NCI-H510A (cell line): ENCODE measurements around the gene FOXK1.
"Not testable (repeated sequence)": the region's sequence is repeated elsewhere in the genome, so short reads cannot be mapped to it uniquely, and the experiment has no call there.

Experiments
- DNase-seq: peaks from one replicate; lab custom pipeline; 2025; lab: John Stamatoyannopoulos, UW

Gene FOXK1

DNA sequence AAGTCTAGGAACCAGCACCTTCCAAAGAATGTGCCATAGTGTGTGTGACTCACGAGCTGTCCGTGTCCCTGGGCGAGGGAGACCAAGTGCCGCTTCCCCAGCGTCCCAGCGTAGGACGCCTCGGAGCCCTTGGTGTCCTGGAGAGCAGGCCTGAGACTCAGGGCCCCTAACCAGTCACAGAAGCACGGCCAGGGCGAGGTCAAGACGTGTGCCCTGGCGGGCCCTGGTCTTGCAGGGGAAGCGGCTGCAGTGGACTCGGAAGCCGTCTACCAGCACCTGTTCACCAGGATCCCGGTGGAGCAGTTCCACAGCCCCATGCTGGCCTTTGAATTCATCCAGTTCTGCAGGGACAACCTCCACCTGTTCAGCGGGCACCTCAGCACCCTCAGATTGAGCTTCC, 103.9 kb downstream of the FOXK1 start:
- no peak for DNase-seq

DNA sequence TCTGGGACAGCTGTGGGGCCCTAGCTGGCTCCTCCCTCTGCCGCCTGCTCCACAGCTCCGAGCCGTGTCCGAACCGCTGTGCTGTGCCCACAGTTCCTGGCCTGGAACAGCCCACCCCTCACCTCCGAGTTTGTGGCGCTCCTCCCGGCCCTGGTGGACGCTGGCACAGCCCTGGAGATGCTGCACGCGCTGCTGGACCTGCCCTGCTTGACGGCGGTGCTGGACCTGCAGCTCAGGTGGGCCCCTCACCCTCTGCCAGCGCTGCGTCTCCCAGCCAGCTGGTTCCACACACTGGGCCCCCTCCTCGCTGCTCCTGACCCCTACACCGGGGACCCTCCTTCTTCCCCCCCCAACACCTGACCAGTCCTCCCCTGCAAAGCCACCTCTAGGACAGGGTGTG, 105.4 kb downstream of the FOXK1 start:
- DNase-seq, result no peak

GRCh38 chr7:4787947-4788626, 106.0 kb downstream of the FOXK1 start:
- DNase-seq, result no peak

DNA sequence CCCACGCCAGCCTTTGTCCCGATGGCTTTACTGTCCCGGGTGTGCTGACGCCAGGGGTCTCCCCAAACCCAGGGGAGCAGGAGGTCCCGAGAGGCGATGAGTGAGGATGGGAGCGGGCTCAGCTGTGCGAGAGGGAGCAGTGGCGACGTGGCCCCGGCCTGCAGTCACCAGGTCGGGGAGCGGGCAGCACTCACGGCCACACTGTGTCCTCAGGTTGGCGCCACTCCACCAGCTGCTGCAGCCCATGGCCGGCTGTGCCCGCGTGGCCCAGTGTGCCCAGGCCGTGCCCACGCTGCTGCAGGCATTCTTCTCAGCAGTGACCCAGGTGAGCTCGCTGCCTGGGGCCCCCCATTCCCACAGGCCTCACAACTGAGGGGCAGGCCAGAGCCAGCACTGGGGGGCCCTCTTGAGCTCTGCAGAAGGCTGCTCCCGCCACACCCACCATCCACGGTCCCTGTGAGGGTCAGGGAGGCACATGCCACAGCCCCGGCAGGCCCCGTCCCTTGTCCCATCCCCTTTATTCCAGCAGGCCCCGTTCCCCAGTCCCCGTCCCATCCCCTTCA, 106.6 kb downstream of the FOXK1 start:
- no peak for DNase-seq

DNA sequence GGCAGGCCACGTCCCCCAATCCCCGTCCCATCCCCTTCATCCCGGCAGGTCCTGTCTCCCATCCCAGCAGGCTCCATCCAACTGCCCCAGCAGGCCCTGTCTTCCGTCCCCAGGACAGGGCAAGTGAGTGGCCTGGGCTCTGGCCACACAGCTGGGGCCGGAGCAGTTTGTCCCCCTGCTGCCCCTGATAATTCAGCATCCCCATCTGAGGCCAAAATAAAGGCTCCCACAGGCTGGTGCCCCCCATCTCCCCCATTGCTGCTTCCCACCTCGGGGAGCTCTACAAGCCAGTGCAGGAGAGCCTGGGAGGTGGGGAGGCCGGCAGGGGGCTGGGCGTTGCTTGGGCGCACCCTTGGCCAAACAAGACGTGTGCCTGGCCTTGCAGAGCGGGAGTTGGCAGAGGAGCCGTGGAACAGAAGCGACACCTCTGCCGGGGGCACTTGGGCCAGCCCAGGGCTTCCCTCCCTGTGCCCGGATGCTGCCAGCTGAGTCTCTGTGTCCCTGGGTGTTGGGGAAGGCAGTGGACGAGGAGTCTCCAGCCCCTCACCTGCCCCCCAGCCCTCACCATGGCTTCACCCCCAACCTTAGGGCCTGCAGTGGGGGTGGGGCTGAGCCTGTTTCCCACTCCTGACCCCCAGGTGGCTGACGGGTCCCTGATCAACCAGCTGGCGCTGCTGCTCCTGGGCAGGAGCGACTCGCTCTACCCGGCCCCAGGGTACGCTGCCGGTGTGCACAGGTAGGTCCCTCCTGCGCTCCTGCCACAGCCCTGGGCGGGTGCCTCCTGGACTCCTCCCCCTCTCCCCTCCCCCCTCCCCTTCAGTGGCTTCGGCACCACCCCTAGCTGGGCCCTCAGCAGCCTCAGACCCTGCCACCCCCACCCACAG, 107.3 kb downstream of the FOXK1 start:
- no peak for DNase-seq

DNA sequence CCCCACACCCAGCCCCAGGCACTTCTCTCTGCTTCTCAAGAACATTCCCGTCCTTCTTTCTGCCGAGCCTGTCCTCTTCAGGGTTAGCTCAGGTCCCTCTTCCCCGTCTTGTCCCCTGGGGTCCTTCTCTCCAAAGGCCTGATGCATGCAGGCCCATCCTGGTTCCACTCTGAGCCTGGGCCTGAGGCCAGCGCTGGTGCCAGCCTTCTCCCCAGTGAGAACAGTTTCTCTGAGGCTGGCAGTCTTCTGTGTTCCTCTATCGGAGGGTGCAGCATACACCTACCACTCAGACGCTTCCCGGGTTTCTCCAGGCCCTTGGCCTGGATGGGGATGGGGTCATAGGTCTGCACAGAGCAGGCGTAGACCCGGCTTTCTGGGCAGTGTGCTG, 108.0 kb downstream of the FOXK1 start:
- DNase-seq, result no peak

- DNase-seq, result no peak
Measured at GRCh38 chr7:4790516-4790991, 108.5 kb downstream of the FOXK1 start.

- DNase-seq, result no peak
Measured at GRCh38 chr7:4791101-4791737, 109.1 kb downstream of the FOXK1 start.

DNA sequence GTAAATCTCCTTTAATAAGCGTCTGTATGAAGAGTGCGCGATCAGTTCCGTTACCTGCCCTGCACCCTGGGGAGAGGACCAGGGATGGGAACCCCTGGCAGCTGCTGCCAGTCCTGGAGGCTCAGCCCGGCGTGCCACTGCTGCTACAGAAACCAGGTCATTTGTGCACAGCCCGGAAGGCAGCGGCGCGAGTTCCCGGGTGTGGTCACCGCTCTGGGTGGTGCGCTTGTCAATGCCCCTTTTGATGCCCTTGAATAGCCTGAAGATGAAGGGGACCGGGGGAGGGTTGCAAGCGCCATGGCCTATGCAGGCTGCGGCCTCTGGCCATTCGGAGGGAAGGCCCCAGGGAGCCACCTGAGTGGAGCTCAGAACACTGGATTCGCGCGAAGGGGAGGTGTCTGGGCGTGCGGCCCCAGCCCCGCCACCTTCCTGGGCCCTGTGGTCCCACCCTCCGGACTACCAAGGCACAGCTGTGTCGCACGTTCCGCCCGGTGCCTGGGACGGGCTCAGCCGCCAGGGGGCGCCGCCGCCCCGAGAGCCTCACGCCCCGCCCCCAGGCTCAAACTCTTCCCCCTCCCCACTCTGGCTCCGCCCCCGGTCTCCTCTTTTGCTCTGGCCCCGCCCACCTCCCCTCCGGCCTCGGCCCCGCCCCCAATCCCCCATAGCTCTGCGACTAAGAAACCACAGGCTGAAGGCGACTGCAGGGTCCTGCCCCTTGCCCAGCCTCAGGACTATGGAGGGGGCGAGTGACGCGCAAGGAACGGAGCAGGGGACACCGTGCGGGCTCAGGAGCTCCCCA, 109.8 kb downstream of the FOXK1 start:
- no peak for DNase-seq

GRCh38 chr7:4792537-4793126, 110.5 kb downstream of the FOXK1 start:
- DNase-seq, result no peak

GRCh38 chr7:4793385-4793993, 111.4 kb downstream of the FOXK1 start:
- not testable (repeated sequence) for DNase-seq

DNA sequence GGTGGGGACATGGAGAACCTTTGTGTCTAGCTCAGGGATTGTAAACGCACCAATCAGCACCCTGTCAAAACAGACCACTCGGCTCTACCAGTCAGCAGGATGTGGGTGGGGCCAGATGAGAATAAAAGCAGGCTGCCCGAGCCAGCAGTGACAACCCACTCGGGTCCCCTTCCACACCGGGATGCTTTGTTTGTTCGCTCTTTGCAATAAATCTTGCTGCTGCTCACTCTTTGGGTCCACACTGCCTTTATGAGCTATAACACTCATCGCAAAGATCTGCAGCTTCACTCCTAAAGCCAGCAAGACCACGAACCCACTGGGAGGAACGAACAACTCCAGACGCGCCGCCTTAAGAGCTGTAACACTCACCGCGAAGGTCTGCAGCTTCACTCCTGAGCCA, 112.1 kb downstream of the FOXK1 start:
- not testable (repeated sequence) for DNase-seq

DNA sequence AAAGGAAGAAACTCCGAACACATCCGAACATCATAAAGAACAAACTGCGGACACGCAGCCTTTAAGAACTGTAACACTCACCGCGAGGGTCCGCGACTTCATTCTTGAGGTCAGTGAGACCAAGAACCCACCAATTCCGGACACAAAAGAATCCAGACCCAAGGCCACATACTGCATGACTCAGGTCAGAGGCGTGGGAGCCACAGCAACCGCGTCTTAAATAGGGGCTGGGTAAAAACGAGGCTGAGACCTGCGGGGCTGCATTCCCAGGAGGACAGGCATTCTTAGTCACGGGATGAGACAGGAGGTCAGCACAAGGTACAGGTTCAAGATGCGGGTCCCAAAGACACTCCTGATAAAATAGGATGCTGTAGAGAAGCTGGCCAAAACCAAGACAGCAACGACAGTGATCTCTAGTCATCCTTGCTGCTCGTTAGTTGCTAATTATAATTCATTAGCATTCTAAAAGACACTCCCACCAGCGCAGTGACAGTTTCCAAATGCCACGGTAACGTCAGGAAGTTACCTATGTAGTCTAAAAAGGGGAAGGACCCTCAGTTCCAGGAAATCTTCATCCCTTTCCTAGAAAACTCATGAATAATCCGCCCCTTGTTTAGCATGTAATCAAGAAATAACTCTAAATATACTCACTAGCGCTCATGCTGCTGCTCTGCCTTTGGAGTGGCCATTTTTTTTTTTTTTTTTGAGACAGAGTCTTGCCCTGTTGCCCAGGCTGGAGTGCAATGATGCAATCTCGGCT, 112.7 kb downstream of the FOXK1 start:
- no peak for DNase-seq

DNA sequence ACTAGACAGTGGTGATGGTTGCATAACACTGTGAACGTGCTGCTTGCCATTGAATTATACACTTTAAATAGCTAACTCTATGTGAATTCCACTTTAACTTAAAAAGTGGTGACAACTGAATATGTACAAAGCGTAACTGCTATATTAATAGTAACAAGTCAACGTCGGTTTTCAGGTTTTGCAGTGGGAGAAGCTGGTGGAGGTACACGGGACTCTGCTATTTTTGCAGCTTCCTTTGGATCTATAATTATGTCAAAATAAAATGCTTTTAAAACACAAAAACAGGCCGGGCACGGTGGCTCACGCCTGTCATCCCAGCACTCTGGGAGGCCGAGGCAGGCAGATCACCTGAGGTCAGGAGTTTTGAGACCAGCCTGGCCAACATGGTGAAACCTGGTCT, 114.4 kb downstream of the FOXK1 start:
- DNase-seq, result no peak

DNA sequence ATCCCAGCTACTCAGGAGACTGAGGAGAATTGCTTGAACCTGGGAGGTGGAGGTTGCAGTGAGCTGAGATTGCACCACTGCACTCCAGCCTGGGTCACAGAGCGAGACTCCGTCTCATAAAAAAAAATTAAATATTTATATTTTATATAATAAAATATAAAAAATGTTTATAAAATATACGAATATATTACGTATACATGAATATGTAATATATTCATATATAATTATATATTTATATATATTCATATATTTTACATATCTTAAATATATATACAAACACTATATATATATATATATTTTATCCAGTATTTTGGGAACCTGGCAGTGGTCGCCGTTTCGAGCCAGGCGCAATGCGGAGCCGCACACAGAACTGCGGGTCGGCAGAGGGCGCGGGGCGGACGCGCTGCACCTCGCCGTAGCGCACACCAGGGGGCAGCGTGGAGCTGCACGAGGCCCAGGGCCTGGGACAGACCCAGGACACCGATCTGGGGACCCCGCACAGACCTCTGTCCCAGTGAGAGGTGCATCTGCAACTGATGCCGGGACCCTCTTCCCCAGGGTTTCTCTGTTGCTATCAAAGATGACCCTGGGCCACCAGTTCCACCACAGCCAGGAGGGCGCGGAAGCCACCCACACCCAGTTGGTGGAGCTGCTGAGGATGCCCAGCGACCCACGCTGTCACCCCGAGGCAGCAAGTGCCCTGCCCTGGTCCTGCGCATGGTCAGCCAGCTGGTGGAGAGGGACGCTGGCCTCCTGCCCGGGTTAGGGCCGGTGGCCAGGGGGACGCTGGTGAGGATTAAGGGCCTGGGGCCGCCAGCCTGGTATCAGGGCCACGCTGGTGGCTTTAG, 116.0 kb downstream of the FOXK1 start:
- no peak for DNase-seq

GRCh38 chr7:4798706-4799235, 116.7 kb downstream of the FOXK1 start:
- DNase-seq, result no peak

DNA sequence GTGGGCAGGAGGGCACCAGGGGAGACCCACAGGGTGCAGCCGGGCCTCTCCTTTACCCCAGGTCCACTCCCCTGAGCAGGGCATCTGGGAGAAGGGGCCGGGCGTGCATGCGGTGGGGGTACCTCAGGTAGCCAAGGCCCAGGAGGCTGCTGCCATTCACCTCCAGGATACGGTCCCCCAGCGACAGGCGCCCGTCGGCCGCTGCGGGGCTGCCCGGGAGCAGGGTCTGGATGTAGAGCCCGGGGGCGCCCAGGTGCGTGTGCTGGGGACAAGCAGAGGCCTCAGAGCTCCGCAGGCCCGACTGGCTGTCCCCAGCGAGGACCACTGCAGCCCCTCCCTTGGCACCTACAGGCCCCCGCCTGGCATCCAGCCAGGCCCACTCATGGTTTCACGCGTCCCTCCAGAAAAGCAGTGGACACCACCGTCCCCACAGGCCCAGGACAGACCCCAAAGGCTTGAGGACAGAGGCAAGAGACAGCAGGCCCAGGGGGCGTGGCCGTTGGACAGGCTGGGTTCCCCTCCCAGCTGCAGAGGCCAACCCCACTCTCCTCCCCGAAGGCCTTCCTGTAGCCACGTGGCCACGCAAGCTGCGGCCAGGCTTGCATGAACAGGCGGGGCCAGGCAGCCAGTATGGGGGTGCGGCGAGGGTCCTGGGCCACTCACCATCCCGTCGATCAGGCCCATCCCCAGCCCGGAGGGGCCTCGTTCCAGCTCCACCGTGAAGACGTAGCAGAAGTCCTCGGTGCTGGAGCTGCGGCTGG, 117.6 kb downstream of the FOXK1 start:
- DNase-seq, result no peak

GRCh38 chr7:4800487-4800886, 118.4 kb downstream of the FOXK1 start:
- no peak for DNase-seq
